Hematopoietic multipotent progenitor cell treated with erythropoietin and hydrocortisone succinate and interleukin-3 and kit ligand, for 6 days (in vitro differentiated cells): Measurements from ENCODE around the gene SNX11.

ENCODE experiments used
- DNase-seq: peaks from one replicate; pipeline ENCODE4 v3.0.0-alpha.2; 2015

Gene SNX11

GRCh38 chr17:48134912-48135480, 27.4 kb downstream of the SNX11 start:
- peak; percentile 31 for DNase-seq

- DNase-seq: no peak
Measured at GRCh38 chr17:48137656-48138055, 30.1 kb downstream of the SNX11 start.

GRCh38 chr17:48139944-48140343, 32.4 kb downstream of the SNX11 start:
- peak; percentile 27 for DNase-seq

GRCh38 chr17:48143629-48144028, 36.1 kb downstream of the SNX11 start:
- no peak for DNase-seq

GRCh38 chr17:48144231-48144630, 36.7 kb downstream of the SNX11 start:
- no peak for DNase-seq

GRCh38 chr17:48144976-48145798, 37.6 kb downstream of the SNX11 start:
- no peak for DNase-seq

GRCh38 chr17:48148029-48148770, 40.6 kb downstream of the SNX11 start:
- peak; percentile 51 for DNase-seq

- no peak for DNase-seq
Measured at GRCh38 chr17:48148854-48149786, 41.6 kb downstream of the SNX11 start.

- no peak for DNase-seq
Measured at GRCh38 chr17:48149787-48150463, 42.4 kb downstream of the SNX11 start.

- no peak for DNase-seq
Measured at GRCh38 chr17:48150597-48151001, 43.0 kb downstream of the SNX11 start.

GRCh38 chr17:48151220-48151619, 43.7 kb downstream of the SNX11 start:
- no peak for DNase-seq

- DNase-seq: no peak
Measured at GRCh38 chr17:48152289-48152688, 44.7 kb downstream of the SNX11 start.

- DNase-seq: peak; percentile 85
Measured at GRCh38 chr17:48153691-48154358, 46.3 kb downstream of the SNX11 start.

- DNase-seq: no peak
Measured at GRCh38 chr17:48155889-48156611, 48.5 kb downstream of the SNX11 start.

- no peak for DNase-seq
Measured at GRCh38 chr17:48159232-48159631, 51.7 kb downstream of the SNX11 start.

GRCh38 chr17:48160177-48161081, 52.9 kb downstream of the SNX11 start:
- DNase-seq: no peak

GRCh38 chr17:48161127-48161905, 53.8 kb downstream of the SNX11 start:
- no peak for DNase-seq

GRCh38 chr17:48162306-48162934, 54.9 kb downstream of the SNX11 start:
- DNase-seq: no peak
